Duodenal mucosa (tissue), 2 donors: Measurements from ENCODE around the gene HNRNPA2B1.
A peak's percentile ranks its signal among the peaks of the same experiment; 100 is the strongest.
"Not testable (repeated sequence)": the region's sequence is repeated elsewhere in the genome, so short reads cannot be mapped to it uniquely, and the experiment has no call there.

ENCODE experiments used
- H3K27ac ChIP-seq: one replicate; pipeline ENCODE4 v1.7.0; 2013; ENCODE audit warnings: low read depth, low read length
- H3K27me3 ChIP-seq, 2 donors: one replicate each; pipeline ENCODE4 v1.7.0; 2013; ENCODE audit warnings: low read length in 2 of 2, control low read depth in 1 of 2; ENCODE audit not compliant: insufficient read depth in 2 of 2, control insufficient read depth in 1 of 2
- H3K36me3 ChIP-seq, 2 donors: one replicate each; pipeline ENCODE4 v1.7.0; 2013; ENCODE audit warnings: low read length in 2 of 2, control low read depth in 1 of 2; ENCODE audit not compliant: insufficient read depth in 2 of 2, control insufficient read depth in 1 of 2
- H3K4me1 ChIP-seq, 2 donors: one replicate each; pipeline ENCODE4 v1.7.0; 2013; ENCODE audit warnings: low read length in 2 of 2, control low read depth in 1 of 2; ENCODE audit not compliant: insufficient read depth in 2 of 2, control insufficient read depth in 1 of 2
- H3K4me3 ChIP-seq, 2 donors: one replicate each; pipeline ENCODE4 v1.7.0; 2013; ENCODE audit warnings: low read length in 2 of 2, low read depth in 1 of 2
- H3K9ac ChIP-seq, 2 donors: one replicate each; pipeline ENCODE4 v1.7.0; 2013; ENCODE audit warnings: low read length in 2 of 2, low read depth in 1 of 2
- H3K9me3 ChIP-seq, 2 donors: one replicate each; pipeline ENCODE4 v1.7.0; 2013; ENCODE audit warnings: low read length in 2 of 2, control low read depth in 1 of 2; ENCODE audit not compliant: control insufficient read depth in 1 of 2

HNRNPA2B1 gene

DNA sequence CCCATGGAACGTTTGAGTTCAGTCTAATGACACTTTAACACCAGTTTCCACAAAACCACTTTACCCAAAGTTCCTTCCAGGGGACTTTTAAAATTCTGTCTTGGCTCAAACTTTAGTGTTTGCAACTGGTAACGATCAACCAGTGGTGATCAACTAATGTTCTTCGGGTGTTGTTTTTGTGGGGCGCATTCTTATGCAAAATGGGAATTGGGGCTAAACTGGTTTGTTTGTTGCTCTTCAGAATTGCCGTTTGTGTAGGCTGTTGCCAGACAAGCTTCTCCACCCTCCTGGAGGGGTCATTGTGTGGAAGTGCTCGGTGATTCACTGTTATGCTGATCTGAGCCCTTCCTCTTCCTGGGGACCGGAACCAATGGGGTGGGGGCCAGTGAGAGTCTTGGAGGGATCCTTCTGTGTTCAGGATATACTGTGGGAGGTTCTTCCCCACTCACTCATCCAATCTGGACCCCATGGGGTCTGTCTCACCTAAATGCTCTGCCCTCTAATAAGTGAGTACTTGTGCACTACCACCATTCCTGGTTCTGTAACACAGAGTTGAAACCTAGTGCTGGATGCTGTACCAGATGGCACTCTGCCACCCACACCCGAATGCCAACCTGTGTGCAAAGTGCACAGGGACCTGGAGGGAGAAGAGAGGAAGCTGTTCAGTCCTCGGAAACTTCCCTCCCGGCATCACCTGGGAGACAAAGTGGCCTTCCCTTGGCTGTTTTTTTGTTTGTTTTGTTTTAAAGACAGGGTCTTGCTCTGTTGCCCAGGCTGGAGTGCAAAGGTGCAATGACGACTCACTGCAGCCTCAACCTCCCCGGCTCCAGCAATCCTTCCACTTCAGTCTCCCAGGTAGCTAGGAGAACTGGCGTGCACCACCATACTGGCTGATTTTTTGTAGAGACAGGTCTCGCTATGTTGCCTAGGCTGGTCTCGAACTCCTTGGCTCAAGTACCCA is 46.4 kb downstream of the HNRNPA2B1 start:
- peaks cover 40 to 44% of the 10 kb centered on the region in 2 donors for H3K4me1 ChIP-seq
- H3K9me3 ChIP-seq: no peaks in the 10 kb centered on the region
- peak overlapping the region; percentile 76 to 84 for H3K4me3 ChIP-seq
- no peaks in the 10 kb centered on the region for H3K36me3 ChIP-seq
- H3K27ac ChIP-seq: no peak overlapping the region
- H3K9ac ChIP-seq: peak overlapping the region; percentile 68 to 85
- no peaks in the 10 kb centered on the region for H3K27me3 ChIP-seq

DNA sequence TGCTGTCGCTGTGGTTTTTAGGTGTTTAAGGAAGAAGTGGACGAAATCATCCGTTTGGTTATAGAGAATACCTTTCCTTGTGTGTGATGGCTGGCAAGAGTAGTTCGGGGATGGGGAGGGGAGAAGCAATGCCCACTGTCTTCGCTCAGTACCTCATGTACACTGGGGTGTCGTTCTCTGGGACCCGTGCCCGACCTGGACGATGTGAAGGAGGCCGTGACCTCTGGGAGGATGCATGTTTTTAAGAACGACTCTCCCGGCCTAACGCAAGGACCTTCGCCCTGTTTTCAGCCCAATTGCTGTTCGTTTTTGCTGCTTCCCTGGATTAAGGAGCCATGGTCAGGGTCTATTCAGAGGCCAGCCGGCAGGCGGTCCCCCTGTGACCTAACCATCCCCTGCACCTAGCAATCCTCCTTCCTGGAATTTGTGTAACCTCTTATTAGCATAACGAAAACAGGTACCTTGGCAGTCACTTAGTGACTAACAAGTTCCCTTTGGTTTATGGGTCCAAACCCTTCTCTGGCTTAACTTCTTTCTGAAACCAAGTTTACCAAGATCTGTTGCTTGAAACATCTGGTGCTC is 47.2 kb downstream of the HNRNPA2B1 start:
- Histone ChIP-seq H3K4me1 (peaks cover 33 to 37% of the 10 kb centered on the region in 2 donors), H3K36me3 (no peaks in the 10 kb centered on the region), H3K27ac (peak overlapping the region; percentile 59), H3K4me3 (peak overlapping the region; percentile 76 to 84), H3K9ac (peak overlapping the region; percentile 68 to 85), H3K9me3 (no peaks in the 10 kb centered on the region), H3K27me3 (no peaks in the 10 kb centered on the region)

DNA sequence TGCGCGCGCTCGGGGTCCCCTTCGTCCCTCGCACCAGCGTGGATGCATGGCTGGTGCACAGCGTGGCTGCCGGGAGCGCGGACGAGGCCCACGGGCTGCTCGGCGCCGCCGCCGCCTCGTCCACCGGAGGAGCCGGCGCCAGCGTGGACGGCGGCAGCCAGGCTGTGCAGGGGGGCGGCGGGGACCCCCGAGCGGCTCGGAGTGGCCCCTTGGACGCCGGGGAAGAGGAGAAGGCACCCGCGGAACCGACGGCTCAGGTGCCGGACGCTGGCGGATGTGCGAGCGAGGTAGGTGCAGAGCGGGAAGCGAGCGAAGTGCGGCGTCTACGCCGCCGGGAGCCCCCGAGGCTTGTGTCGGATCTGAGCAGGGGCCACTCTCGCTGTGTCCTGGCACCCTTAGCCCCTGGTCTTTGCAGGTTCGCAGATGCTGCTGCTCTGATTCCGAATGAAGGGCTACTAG is 47.7 kb downstream of the HNRNPA2B1 start:
- H3K9me3 ChIP-seq, H3K27me3 ChIP-seq, H3K36me3 ChIP-seq: not testable (repeated sequence)
- H3K4me3 ChIP-seq: peak overlapping the region; percentile 76 to 84
- peak overlapping the region; percentile 68 to 85 for H3K9ac ChIP-seq
- peak overlapping the region; percentile 59 for H3K27ac ChIP-seq
- H3K4me1 ChIP-seq: peaks cover 31 to 37% of the 10 kb centered on the region in 2 donors

GRCh38 chr7:26151953-26152781 is 48.4 kb downstream of the HNRNPA2B1 start, which contains the start of gene NFE2L3:
NFE2L3 (plus strand) TSS chr7:26152198; CDS start chr7:26152499, 301 bp downstream.
- peak within 1 kb of the TSS; percentile 68 to 85 for H3K9ac ChIP-seq
- no peaks in the 10 kb centered on the region for H3K9me3 ChIP-seq
- peak within 1 kb of the TSS; percentile 59 for H3K27ac ChIP-seq
- no peaks in the 10 kb centered on the region for H3K36me3 ChIP-seq
- H3K4me1 ChIP-seq: peaks cover 31 to 37% of the 10 kb centered on the region in 2 donors
- peak within 1 kb of the TSS; percentile 76 to 84 for H3K4me3 ChIP-seq
- no peaks in the 10 kb centered on the region for H3K27me3 ChIP-seq

- H3K4me1 ChIP-seq: peaks cover 29 to 35% of the 10 kb centered on the region in 2 donors
- H3K9me3 ChIP-seq: no peaks in the 10 kb centered on the region
- H3K4me3 ChIP-seq: peak overlapping the region; percentile 68 to 71
- peak overlapping the region; percentile 11 for H3K27ac ChIP-seq
- H3K9ac ChIP-seq: peak overlapping the region; percentile 32 to 68
- H3K27me3 ChIP-seq: no peaks in the 10 kb centered on the region
- no peaks in the 10 kb centered on the region for H3K36me3 ChIP-seq
These were observed 48.9 kb downstream of the HNRNPA2B1 start for GRCh38 chr7:26151650-26151952.

GRCh38 chr7:26151096-26151495 is 49.5 kb downstream of the HNRNPA2B1 start:
- Histone ChIP-seq H3K36me3 (no peaks in the 10 kb centered on the region), H3K9me3 (no peaks in the 10 kb centered on the region), H3K4me3 (no peak overlapping the region), H3K27me3 (no peaks in the 10 kb centered on the region), H3K27ac (no peak overlapping the region), H3K4me1 (peaks cover 26 to 32% of the 10 kb centered on the region in 2 donors), H3K9ac (no peak overlapping the region)

DNA sequence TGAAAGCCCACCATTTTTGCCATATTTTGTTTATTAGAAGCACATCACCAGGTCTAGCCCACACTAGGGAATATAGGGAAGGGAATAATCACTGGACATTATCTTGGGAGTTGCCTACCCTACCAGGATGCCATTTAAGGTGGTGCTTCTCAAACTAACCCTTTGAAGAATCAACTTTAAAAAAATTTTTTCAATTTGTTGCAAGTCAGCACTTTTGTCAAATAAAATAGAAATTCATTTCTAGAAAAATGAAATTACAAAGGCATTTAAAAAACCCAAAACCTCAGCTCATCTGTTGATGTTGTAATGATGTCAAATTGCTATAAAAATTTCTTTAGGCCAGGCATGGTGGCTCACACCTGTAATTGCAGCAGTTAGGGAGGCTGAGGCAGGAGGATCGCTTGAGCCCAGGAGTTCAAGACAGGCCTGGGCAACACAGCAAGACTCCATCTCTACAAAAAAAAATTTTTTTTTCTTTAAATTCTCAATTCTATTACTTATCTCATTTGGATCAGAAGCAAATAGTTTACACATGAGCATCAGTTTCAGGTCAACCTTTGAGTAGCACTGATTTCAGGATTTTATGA is 51.1 kb downstream of the HNRNPA2B1 start:
- Histone ChIP-seq H3K27ac (no peak overlapping the region), H3K9ac (no peak overlapping the region), H3K4me3 (no peak overlapping the region), H3K36me3 (no peaks in the 10 kb centered on the region), H3K27me3 (no peaks in the 10 kb centered on the region), H3K9me3 (no peaks in the 10 kb centered on the region), H3K4me1 (peaks cover 14 to 20% of the 10 kb centered on the region in 2 donors)

GRCh38 chr7:26148307-26148700 is 52.2 kb downstream of the HNRNPA2B1 start:
- H3K27me3 ChIP-seq, H3K4me3 ChIP-seq, H3K4me1 ChIP-seq, H3K9me3 ChIP-seq, H3K27ac ChIP-seq, H3K36me3 ChIP-seq, H3K9ac ChIP-seq: not testable (repeated sequence)

GRCh38 chr7:26147646-26148306 is 52.8 kb downstream of the HNRNPA2B1 start:
- not testable (repeated sequence) for H3K9ac ChIP-seq, H3K36me3 ChIP-seq, H3K9me3 ChIP-seq, H3K4me3 ChIP-seq, H3K4me1 ChIP-seq, H3K27ac ChIP-seq, H3K27me3 ChIP-seq
